Tibial nerve (tissue), 4 donors: ENCODE results near the gene ACP2. TPM values are rescaled to one million over a fixed set of nuclear protein-coding genes. Genes with fewer than 3 reads are reported as not detected.

ENCODE experiments used
- DNase-seq, 2 donors: peaks; one replicate each; pipeline ENCODE4 v3.0.0-alpha.2; 2019; ENCODE audit warnings: low spot score in 2 of 2
- H3K27ac ChIP-seq, 4 donors: fragments of 200-600 bp; sonication (generic) in 3 of 4; one replicate each; pipeline ENCODE4 v1.5.1; 2017 to 2019; ENCODE audit warnings: mild to moderate bottlenecking in 1 of 4
- H3K27me3 ChIP-seq, 2 donors: fragments of 200-600 bp; sonication (generic) in 1 of 2; one replicate each; pipeline versions ENCODE4 v1.5.1 to v1.6.0; 2017 to 2019
- H3K36me3 ChIP-seq, 3 donors: fragments of 200-600 bp; sonication (generic); one replicate each; pipeline ENCODE4 v1.5.1; 2018 to 2019
- H3K4me1 ChIP-seq, 4 donors: fragments of 200-600 bp; sonication (generic) in 3 of 4; one replicate each; pipeline ENCODE4 v1.5.1; 2017 to 2019
- H3K4me3 ChIP-seq, 4 donors: fragments of 200-600 bp; sonication (generic) in 3 of 4; one replicate each; pipeline ENCODE4 v1.5.1; 2017 to 2019; ENCODE audit warnings: mild to moderate bottlenecking in 1 of 4, moderate library complexity in 1 of 4
- H3K9me3 ChIP-seq, 4 donors: fragments of 200-600 bp; sonication (generic) in 3 of 4; one replicate each; pipeline ENCODE4 v1.5.1; 2017 to 2019
- CTCF ChIP-seq, 5 experiments: fragments of 200-600 bp in 3 of 5; fragments of 450-650 bp in 2 of 5; sonication (generic) in 3 of 5; IDR thresholded peaks; one replicate each; pipeline ENCODE4 v1.5.1; 2016 to 2019; ENCODE audit warnings: antibody characterized with exemption in 5 of 5, mild to moderate bottlenecking in 3 of 5, moderate library complexity in 2 of 5
- EP300 ChIP-seq, 2 donors: sonication (generic); formaldehyde crosslinking; IDR thresholded peaks; one replicate each; pipeline ENCODE4 v1.6.1; 2017; ENCODE audit warnings: antibody characterized with exemption in 2 of 2, mild to moderate bottlenecking in 1 of 2
- POLR2A ChIP-seq, 2 donors: fragments of 450-650 bp; IDR thresholded peaks; one replicate each; pipeline ENCODE4 v1.6.1; 2017; ENCODE audit warnings: antibody characterized with exemption in 2 of 2, mild to moderate bottlenecking in 2 of 2, moderate library complexity in 2 of 2
- WGBS, 2 donors: methylation state at CpG; one replicate each; pipeline ENCODE4 v1.1.5; 2018; 5-methylcytosine and 5-hydroxymethylcytosine counted together
- total RNA-seq, 4 donors: library from RNA; depleted of rRNA; stranded (reverse); fragments of >200 nt; gene quantifications; one replicate each; pipeline ENCODE4 v1.1.0, GENCODE V29; 2016

The ACP2 gene
- total RNA-seq, 4 donors from 2014 or later: 38.5 to 88.1 (median 58.8) TPM

DNA sequence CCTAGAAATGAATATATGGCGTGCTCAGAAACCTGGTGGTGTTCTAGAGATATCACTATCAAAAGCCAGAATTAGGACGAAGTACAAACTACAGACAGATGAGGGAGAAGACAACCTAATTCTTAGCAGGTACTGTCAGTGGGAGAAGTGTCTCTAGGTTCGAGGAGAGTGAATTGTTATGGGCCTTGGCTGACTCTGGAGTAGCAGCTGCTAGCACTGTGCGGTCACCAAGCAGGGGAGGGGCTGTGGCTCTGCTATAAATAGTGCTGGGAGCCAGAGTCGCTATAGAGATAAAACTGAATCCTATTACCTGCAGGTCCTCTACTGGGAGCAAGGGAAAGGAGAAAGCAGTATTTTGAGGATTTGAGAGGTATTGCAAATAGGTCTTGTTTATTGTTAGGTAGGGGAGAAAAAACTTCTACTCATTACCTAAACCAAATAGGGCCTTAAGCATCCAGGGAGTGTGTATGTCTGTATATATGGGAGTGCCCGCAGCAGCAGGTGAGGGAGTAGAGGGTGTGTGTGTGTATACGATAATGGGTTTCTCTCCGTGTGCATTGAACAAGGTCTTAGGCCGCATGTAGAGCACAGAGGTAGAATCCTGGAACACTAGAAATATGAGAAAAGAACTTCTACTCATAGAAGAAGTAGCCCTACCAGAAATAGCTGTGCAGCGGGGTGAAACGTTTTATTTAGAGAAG is 23.5 kb upstream of the ACP2 start:
- peaks cover 0 to 45% (median 23%) of the 10 kb centered on the region in 4 donors for H3K4me1 ChIP-seq
- WGBS, 2 donors: 68 to 73% methylated on average over 11 of the region's 11 CpGs
- no peak overlapping the region for H3K4me3 ChIP-seq
- H3K9me3 ChIP-seq: no peaks in the 10 kb centered on the region
- TF ChIP-seq POLR2A (IDR thresholded peaks at IDR 0.05): no peak
- TF ChIP-seq CTCF (IDR thresholded peaks at IDR 0.05): no peak
- TF ChIP-seq EP300 (IDR thresholded peaks at IDR 0.05): no peak
- no peaks in the 10 kb centered on the region for H3K27me3 ChIP-seq
- H3K36me3 ChIP-seq: peaks cover 0 to 30% (median 25%) of the 10 kb centered on the region in 3 donors
- no peak for DNase-seq
- no peak overlapping the region for H3K27ac ChIP-seq

GRCh38 chr11:47271328-47271727 is 22.7 kb upstream of the ACP2 start:
- Histone ChIP-seq H3K4me3 (peak overlapping the region in 1 of 4 donors; percentile 83), H3K27ac (peak overlapping the region in 3 of 4 donors; percentile 88 to 97 (median 90)), H3K36me3 (peaks cover 0 to 23% (median 17%) of the 10 kb centered on the region in 3 donors), H3K9me3 (no peaks in the 10 kb centered on the region), H3K27me3 (no peaks in the 10 kb centered on the region), H3K4me1 (peaks cover 0 to 45% (median 23%) of the 10 kb centered on the region in 4 donors)
- TF ChIP-seq EP300 (IDR thresholded peaks at IDR 0.05): no peak
- TF ChIP-seq CTCF (IDR thresholded peaks at IDR 0.05): no peak
- no peak for TF ChIP-seq POLR2A (IDR thresholded peaks at IDR 0.05)
- 51 to 54% methylated on average over 4 of the region's 4 CpGs for WGBS, 2 donors
- DNase-seq: no peak

DNA sequence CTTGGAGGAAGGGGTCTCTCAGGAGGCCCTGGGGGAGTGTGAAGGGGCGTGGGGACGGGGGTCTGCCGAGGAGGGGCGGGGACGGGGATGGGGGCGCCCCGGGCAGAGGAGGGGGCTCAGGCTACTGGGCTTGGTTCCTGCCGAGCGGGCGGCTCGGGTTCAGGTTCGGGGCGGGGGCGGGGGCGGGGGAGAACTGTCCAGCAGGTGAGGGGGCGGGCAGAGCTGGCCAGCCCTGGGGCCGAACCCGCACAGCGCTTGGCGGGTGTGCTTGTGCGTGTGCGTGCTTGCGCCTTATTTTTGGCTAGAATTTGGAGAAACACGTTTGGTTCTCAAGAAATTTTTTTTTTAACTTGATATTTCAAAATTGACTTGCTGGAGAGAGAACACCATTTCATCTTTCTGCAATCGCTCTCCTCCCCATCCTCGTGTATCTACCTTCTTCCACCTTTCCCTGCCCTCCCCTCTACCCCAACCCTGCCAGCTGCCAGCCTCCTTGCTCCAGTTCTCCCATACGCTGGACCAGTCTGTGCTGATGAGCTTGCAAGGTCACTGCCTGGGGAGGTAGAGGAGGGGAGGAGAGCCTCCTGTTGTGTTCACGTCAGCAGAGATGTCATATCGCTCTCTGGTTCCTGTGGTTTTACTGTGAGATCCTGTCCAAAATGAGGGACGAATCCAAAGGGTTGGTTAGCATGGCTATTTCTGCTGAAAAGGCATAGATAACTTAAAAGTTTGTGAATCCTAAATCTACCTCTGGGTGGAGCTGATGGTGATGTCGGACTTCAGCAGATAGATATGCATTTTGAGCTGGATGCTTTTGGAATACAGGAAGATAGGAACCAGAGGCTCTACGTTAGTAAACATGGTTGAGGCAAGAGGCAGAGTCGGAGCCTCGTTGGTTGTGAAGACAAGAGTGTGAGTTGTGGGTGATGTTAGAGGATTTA is 22.0 kb upstream of the ACP2 start:
- H3K4me1 ChIP-seq: peaks cover 0 to 46% (median 23%) of the 10 kb centered on the region in 4 donors
- H3K4me3 ChIP-seq: peak overlapping the region; percentile 50 to 83 (median 64)
- no peaks in the 10 kb centered on the region for H3K9me3 ChIP-seq
- TF ChIP-seq EP300 (IDR thresholded peaks at IDR 0.05) (no peak), CTCF (IDR thresholded peaks at IDR 0.05) (no peak), POLR2A (IDR thresholded peaks at IDR 0.05) (peak in 1 of 2 donors; percentile 30)
- WGBS, 2 donors: 1 to 2% methylated on average over 23 to 30 of the region's 34 CpGs
- H3K36me3 ChIP-seq: peaks cover 0 to 21% (median 11%) of the 10 kb centered on the region in 3 donors
- DNase-seq: no peak
- H3K27ac ChIP-seq: peak overlapping the region; percentile 88 to 97 (median 90)
- H3K27me3 ChIP-seq: no peaks in the 10 kb centered on the region

DNA sequence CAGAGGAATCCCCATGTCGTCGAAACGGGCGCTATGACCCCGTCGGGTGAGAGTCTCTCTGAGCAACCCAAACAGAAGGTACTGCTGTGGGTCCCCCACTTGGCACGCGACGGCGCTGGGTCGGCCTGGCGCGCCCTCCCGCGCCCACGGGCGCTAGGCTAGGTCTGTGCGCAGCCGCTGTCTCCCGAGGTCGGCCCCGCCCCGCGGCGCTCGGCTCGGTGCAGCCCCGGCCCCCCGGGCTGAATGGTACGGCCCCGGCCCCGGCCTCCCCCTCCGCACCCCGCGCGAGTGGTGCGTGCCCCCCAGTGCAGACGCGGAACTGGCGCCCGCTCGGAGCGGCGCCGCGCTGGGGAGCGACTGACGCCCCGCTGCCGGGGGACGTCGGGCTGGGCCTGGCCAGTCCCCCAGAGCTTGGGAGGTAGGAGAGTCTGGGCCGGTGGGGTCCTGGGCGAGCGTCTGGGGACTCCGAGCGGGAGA is 21.3 kb upstream of the ACP2 start, which contains the start of gene MADD:
MADD (plus strand) TSS at position 305 of the 477 bp plus-strand sequence.
- H3K36me3 ChIP-seq: peaks cover 0 to 16% (median 4%) of the 10 kb centered on the region in 3 donors
- peaks cover 0 to 53% (median 23%) of the 10 kb centered on the region in 4 donors for H3K4me1 ChIP-seq
- no peaks in the 10 kb centered on the region for H3K27me3 ChIP-seq
- 0 to 2% methylated on average over 6 to 17 of the region's 57 CpGs for WGBS, 2 donors
- peak within 1 kb of the TSS; percentile 50 to 83 (median 64) for H3K4me3 ChIP-seq
- DNase-seq: peak; percentile 63 to 64
- peak within 1 kb of the TSS; percentile 88 to 97 (median 90) for H3K27ac ChIP-seq
- peak in 1 of 2 donors; percentile 73 for TF ChIP-seq POLR2A (IDR thresholded peaks at IDR 0.05)
- peak in 1 of 2 donors; percentile 58 for TF ChIP-seq EP300 (IDR thresholded peaks at IDR 0.05)
- peak in 1 of 5 experiments; percentile 32 for TF ChIP-seq CTCF (IDR thresholded peaks at IDR 0.05)
- no peaks in the 10 kb centered on the region for H3K9me3 ChIP-seq
